GM23338 (cell line): ENCODE results near the gene ASPDH. TPM values are rescaled to one million over a fixed set of nuclear protein-coding genes. Genes with fewer than 3 reads are reported as not detected.
A peak's percentile ranks its signal among the peaks of the same experiment; 100 is the strongest.

Experiments
- ATAC-seq: fragments of 200-7000 bp; cut with Tn5 transposase; 3 replicates; pipeline ENCODE4 v1.9.1; 2020
- DNase-seq: peaks from one replicate; pipeline ENCODE4 v3.0.0-alpha.2; 2015; ENCODE audit warnings: low spot score
- H2AFZ ChIP-seq: fragments of 200-600 bp; sonication (generic); 2 replicates; pipeline ENCODE4 v1.8.0; 2016; ENCODE audit warnings: antibody characterized with exemption, mild to moderate bottlenecking, moderate library complexity
- H3F3A ChIP-seq: fragments of 200-600 bp; sonication (generic); replicated peaks from 2 replicates; pipeline ENCODE4 v1.8.0; 2017; ENCODE audit warnings: antibody characterized with exemption, mixed run types, low read depth
- H3K27ac ChIP-seq: fragments of 200-600 bp; sonication (generic); 2 replicates; pipeline ENCODE4 v1.6.1; 2016; ENCODE audit warnings: low read depth
- H3K27me3 ChIP-seq: fragments of 200-600 bp; sonication (generic); 2 replicates; pipeline ENCODE4 v1.8.0; 2016; ENCODE audit warnings: mild to moderate bottlenecking, mixed run types, moderate library complexity; ENCODE audit not compliant: insufficient read depth
- H3K36me3 ChIP-seq: fragments of 200-600 bp; sonication (generic); 2 replicates; pipeline ENCODE4 v1.8.0; 2016; ENCODE audit warnings: mild to moderate bottlenecking; ENCODE audit not compliant: insufficient read depth
- H3K4me1 ChIP-seq: fragments of 200-600 bp; sonication (generic); 2 replicates; pipeline ENCODE4 v1.8.0; 2016; ENCODE audit warnings: mild to moderate bottlenecking, moderate library complexity; ENCODE audit not compliant: insufficient read depth
- H3K4me2 ChIP-seq: fragments of 200-600 bp; sonication (generic); 2 replicates; pipeline ENCODE4 v1.7.1; 2017; ENCODE audit warnings: mixed run types
- H3K4me3 ChIP-seq: fragments of 200-600 bp; sonication (generic); 2 replicates; pipeline ENCODE4 v1.6.1; 2016; ENCODE audit warnings: mixed run types
- H3K79me2 ChIP-seq: fragments of 200-600 bp; sonication (generic); replicated peaks from 2 replicates; pipeline ENCODE4 v1.8.0; 2017; ENCODE audit warnings: mild to moderate bottlenecking; ENCODE audit not compliant: insufficient read depth
- H3K9me2 ChIP-seq: fragments of 200-600 bp; sonication (generic); 2 replicates; pipeline ENCODE4 v1.8.0; 2017; ENCODE audit not compliant: insufficient read depth
- H4K20me1 ChIP-seq: fragments of 200-600 bp; sonication (generic); replicated peaks from 2 replicates; pipeline ENCODE4 v1.8.0; 2017; ENCODE audit warnings: mild to moderate bottlenecking; ENCODE audit not compliant: insufficient read depth
- H3K27ac Mint-ChIP-seq: 2 replicates; pipeline ENCODE4 v1.8.0; 2020; ENCODE audit warnings: inconsistent platforms, mild to moderate bottlenecking, moderate library complexity, mixed read lengths
- H3K27me3 Mint-ChIP-seq: 3 replicates; pipeline ENCODE4 v1.8.0; 2022; ENCODE audit warnings: low read depth, mild to moderate bottlenecking, moderate library complexity, mixed read lengths, inconsistent platforms; ENCODE audit not compliant: insufficient read depth, poor library complexity
- H3K36me3 Mint-ChIP-seq: 3 replicates; pipeline ENCODE4 v1.8.0; 2021; ENCODE audit warnings: low read depth, mild to moderate bottlenecking, inconsistent platforms, moderate library complexity, mixed read lengths
- H3K4me1 Mint-ChIP-seq: 3 replicates; pipeline ENCODE4 v1.8.0; 2020; ENCODE audit warnings: mild to moderate bottlenecking, inconsistent platforms, mixed read lengths
- H3K4me3 Mint-ChIP-seq: 3 replicates; pipeline ENCODE4 v1.8.0; 2021; ENCODE audit warnings: moderate library complexity, mild to moderate bottlenecking, inconsistent platforms, mixed read lengths
- H3K9me3 Mint-ChIP-seq: 3 replicates; pipeline ENCODE4 v1.8.0; 2020; ENCODE audit warnings: moderate library complexity, mild to moderate bottlenecking, inconsistent platforms, mixed read lengths
- EZH2 ChIP-seq: fragments of 200-600 bp; sonication (generic); IDR thresholded peaks from one replicate; pipeline ENCODE4 v1.8.0; 2017; ENCODE audit warnings: antibody characterized with exemption, mild to moderate bottlenecking, low read depth; ENCODE audit not compliant: unreplicated experiment
- JUNB ChIP-seq: IDR thresholded peaks from one replicate; pipeline ENCODE4 v1.6.1; 2016; ENCODE audit warnings: antibody characterized with exemption; ENCODE audit not compliant: unreplicated experiment
- NANOG ChIP-seq: IDR thresholded peaks from 2 replicates; pipeline ENCODE4 v1.6.1; 2016; ENCODE audit warnings: antibody characterized with exemption, borderline replicate concordance
- STAT1 ChIP-seq: IDR thresholded peaks from one replicate; pipeline ENCODE4 v1.6.1; 2016; ENCODE audit warnings: antibody characterized with exemption; ENCODE audit not compliant: unreplicated experiment
- ZNF114 ChIP-seq: fragments of 250-450 bp; sonication (Bioruptor Pico); IDR thresholded peaks from 2 replicates; pipeline ENCODE4 v1.5.0; 2020; ENCODE audit warnings: mild to moderate bottlenecking, moderate library complexity
- ZNF331 ChIP-seq: fragments of 250-450 bp; sonication (Bioruptor Pico); IDR thresholded peaks from 2 replicates; pipeline ENCODE4 v1.5.0; 2020; ENCODE audit warnings: low read depth, mild to moderate bottlenecking, moderate library complexity
- polyA plus RNA-seq: library from polyadenylated mRNA; unstranded; fragments of >200 nt; fragmentation: Nextera tagmentation; extraction: Ambion mirVana; gene quantifications from 2 replicates; pipeline ENCODE4 v1.2.1, GENCODE V29; 2016
- total RNA-seq: library from RNA; depleted of rRNA; stranded (reverse); fragments of >200 nt; shearing (Covaris generic); gene quantifications from 2 replicates; pipeline ENCODE4 v1.2.3, GENCODE V29; 2014
- TF ChIP-seq, protein P1 (sequence below): IDR thresholded peaks from one replicate; pipeline ENCODE4 v1.6.1; 2018; ENCODE audit warnings: antibody characterized with exemption; ENCODE audit not compliant: unreplicated experiment
- TF ChIP-seq, protein P2 (sequence below), 2 experiments: fragments of 200-600 bp in 1 of 2; sonication (generic) in 1 of 2; conservative IDR thresholded peaks; 2 replicates each; pipeline versions ENCODE4 v1.5.1 to v1.6.1; 2016 to 2017; ENCODE audit warnings: antibody characterized with exemption in 2 of 2, low read depth in 2 of 2, mild to moderate bottlenecking in 2 of 2, moderate library complexity in 1 of 2

ASPDH gene
- total and polyA plus RNA-seq, 2 experiments from 2014 or later, result not detected

DNA sequence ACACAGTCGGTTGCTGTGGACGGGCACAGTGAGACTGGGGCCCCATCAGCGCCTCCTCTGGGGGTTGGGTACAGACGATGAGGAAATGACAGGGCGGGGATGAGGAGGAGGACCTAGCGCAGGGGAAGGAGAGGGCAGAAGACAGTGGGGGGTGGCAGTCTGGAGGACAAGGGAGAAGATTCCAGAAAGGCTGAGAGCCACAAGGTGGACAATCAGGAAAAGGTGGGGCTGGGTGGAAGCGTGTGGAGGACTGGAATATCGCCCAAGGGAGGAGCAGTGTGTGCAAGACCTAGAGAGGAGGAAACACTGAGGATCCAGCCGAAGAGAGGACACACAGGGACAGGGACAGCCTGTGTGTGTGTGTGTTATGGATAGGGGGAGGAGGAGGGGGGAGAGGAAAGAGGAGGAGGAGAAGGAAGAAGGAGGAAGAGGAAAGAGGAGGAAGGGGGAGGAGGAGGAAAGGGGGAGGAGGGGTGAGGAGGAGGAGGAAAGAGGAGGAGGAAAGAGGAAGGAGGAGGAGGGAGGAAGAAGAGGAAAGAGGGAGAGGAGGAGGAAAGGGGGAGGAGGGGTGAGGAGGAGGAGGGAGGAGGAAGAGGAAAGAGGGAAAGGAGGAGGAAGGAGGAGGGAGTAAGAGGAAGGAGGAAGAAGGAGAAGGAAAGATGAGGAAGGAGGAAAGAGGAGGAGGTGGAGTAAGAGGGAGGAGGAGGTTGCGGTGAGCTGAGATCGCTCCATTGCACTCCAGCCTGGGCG is 21.2 kb downstream of the ASPDH start:
- Histone ChIP-seq H3K4me1 (peaks cover 19% of the 10 kb centered on the region; the same call in 1 of the 2 replicates), H3K4me3 (no peak overlapping the region), H3K79me2 (no peaks in the 10 kb centered on the region), H2AFZ (no peak overlapping the region), H3K4me2 (0 out of 2 replicates have a peak overlapping the region, but pooled peaks have one; percentile 32), H3K36me3 (no peaks in the 10 kb centered on the region), H3K9me2 (no peaks in the 10 kb centered on the region), H4K20me1 (no peaks in the 10 kb centered on the region), H3F3A (0 out of 2 replicates have a peak, but pooled peaks cover 4% of the 10 kb centered on the region), H3K27ac (no peak overlapping the region), H3K27me3 (peaks cover 97% of the 10 kb centered on the region)
- Mint-ChIP-seq H3K4me1 (no peaks in the 10 kb centered on the region; the same call in 2 of the 3 replicates), H3K27ac (no peak overlapping the region), H3K4me3 (no peak overlapping the region), H3K9me3 (peaks cover 90% of the 10 kb centered on the region; the same call in 2 of the 3 replicates), H3K27me3 (peaks cover 12% of the 10 kb centered on the region), H3K36me3 (peaks cover 53% of the 10 kb centered on the region)
- TF ChIP-seq JUNB (no peak), ZNF114 (no peak), EZH2 (no peak), NANOG (no peak), STAT1 (no peak)
- TF ChIP-seq, protein P1, sequence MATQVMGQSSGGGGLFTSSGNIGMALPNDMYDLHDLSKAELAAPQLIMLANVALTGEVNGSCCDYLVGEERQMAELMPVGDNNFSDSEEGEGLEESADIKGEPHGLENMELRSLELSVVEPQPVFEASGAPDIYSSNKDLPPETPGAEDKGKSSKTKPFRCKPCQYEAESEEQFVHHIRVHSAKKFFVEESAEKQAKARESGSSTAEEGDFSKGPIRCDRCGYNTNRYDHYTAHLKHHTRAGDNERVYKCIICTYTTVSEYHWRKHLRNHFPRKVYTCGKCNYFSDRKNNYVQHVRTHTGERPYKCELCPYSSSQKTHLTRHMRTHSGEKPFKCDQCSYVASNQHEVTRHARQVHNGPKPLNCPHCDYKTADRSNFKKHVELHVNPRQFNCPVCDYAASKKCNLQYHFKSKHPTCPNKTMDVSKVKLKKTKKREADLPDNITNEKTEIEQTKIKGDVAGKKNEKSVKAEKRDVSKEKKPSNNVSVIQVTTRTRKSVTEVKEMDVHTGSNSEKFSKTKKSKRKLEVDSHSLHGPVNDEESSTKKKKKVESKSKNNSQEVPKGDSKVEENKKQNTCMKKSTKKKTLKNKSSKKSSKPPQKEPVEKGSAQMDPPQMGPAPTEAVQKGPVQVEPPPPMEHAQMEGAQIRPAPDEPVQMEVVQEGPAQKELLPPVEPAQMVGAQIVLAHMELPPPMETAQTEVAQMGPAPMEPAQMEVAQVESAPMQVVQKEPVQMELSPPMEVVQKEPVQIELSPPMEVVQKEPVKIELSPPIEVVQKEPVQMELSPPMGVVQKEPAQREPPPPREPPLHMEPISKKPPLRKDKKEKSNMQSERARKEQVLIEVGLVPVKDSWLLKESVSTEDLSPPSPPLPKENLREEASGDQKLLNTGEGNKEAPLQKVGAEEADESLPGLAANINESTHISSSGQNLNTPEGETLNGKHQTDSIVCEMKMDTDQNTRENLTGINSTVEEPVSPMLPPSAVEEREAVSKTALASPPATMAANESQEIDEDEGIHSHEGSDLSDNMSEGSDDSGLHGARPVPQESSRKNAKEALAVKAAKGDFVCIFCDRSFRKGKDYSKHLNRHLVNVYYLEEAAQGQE, result no peak
- TF ChIP-seq, protein P2, sequence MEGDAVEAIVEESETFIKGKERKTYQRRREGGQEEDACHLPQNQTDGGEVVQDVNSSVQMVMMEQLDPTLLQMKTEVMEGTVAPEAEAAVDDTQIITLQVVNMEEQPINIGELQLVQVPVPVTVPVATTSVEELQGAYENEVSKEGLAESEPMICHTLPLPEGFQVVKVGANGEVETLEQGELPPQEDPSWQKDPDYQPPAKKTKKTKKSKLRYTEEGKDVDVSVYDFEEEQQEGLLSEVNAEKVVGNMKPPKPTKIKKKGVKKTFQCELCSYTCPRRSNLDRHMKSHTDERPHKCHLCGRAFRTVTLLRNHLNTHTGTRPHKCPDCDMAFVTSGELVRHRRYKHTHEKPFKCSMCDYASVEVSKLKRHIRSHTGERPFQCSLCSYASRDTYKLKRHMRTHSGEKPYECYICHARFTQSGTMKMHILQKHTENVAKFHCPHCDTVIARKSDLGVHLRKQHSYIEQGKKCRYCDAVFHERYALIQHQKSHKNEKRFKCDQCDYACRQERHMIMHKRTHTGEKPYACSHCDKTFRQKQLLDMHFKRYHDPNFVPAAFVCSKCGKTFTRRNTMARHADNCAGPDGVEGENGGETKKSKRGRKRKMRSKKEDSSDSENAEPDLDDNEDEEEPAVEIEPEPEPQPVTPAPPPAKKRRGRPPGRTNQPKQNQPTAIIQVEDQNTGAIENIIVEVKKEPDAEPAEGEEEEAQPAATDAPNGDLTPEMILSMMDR (conservative IDR thresholded peaks at IDR 0.05; ENCODE audit: low read depth in 2 of 2), result no peak; a peak in 2 of 4 replicates
- DNase-seq (no peak), ATAC-seq (no peak)

GRCh38 chr19:50490991-50491472 is 22.7 kb downstream of the ASPDH start:
- Mint-ChIP-seq H3K4me3 (no peak overlapping the region), H3K27me3 (peaks cover 8% of the 10 kb centered on the region), H3K27ac (no peak overlapping the region), H3K4me1 (no peaks in the 10 kb centered on the region; the same call in 2 of the 3 replicates), H3K36me3 (peaks cover 58% of the 10 kb centered on the region), H3K9me3 (peaks cover 100% of the 10 kb centered on the region; the same call in 2 of the 3 replicates)
- H4K20me1 ChIP-seq, result no peaks in the 10 kb centered on the region
- ATAC-seq (no peak), DNase-seq (no peak)
- no peak overlapping the region for H3K4me3 ChIP-seq
- H3K36me3 ChIP-seq, result peaks cover 6% of the 10 kb centered on the region
- no peaks in the 10 kb centered on the region for H3K79me2 ChIP-seq
- H3K9me2 ChIP-seq, result no peaks in the 10 kb centered on the region
- no peak overlapping the region for H2AFZ ChIP-seq
- H3K27ac ChIP-seq, result no peak overlapping the region
- no peak overlapping the region for H3K4me2 ChIP-seq
- H3K4me1 ChIP-seq, result peaks cover 19% of the 10 kb centered on the region; the same call in 1 of the 2 replicates
- H3K27me3 ChIP-seq, result peaks cover 93% of the 10 kb centered on the region
- 0 out of 2 replicates have a peak, but pooled peaks cover 4% of the 10 kb centered on the region for H3F3A ChIP-seq
- TF ChIP-seq EZH2 (no peak), ZNF331 (no peak), STAT1 (no peak)
- TF ChIP-seq, protein P2 (conservative IDR thresholded peaks at IDR 0.05; ENCODE audit: low read depth in 2 of 2), result no peak
